GM12873 (cell line): ENCODE results near the gene GPHA2.

Experiments used
- CTCF ChIP-seq: IDR thresholded peaks from 2 replicates; pipeline ENCODE4 v1.5.1; 2012; ENCODE audit warnings: low read depth, mild to moderate bottlenecking, moderate library complexity, low read length, control low read depth; ENCODE audit not compliant: insufficient read depth; ENCODE audit errors: missing control alignments

The GPHA2 gene

DNA sequence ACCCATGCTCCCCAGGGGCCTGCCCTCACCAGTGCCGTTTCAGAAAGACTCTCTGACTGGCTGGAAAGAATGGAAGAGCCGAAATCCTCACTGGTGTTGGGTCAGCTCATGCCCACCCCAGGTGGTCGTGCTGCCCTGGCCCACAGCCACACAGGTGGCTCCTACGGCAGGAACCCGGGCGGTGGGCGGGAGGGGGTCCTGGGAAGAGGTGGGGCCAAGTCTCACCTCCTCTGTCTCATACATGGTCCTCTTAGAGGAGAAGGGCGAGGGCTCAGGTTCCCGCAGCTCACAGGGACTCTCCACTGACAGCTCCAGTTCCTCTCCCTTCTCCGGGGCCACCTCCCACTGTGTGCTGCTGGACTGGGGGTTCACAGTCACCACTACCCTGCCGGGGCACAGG, 26.9 kb downstream of the GPHA2 start:
- TF ChIP-seq CTCF = no peak

DNA sequence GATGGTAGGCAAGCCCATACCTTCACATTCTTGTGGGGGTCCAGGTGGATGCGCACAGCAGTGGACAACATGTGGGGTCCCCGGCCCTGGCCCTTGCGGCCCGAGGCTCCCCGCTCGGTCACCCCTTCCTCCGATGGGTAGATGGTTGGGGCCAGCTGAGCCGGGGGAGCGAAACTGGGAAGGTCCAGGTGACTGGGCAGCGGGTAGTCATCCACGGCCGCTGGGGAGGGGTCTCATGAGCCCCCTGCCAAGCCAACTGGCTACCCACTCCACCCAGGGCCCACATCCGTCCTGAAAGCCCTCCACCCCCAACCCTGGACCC, 29.4 kb downstream of the GPHA2 start:
- no peak for TF ChIP-seq CTCF

DNA sequence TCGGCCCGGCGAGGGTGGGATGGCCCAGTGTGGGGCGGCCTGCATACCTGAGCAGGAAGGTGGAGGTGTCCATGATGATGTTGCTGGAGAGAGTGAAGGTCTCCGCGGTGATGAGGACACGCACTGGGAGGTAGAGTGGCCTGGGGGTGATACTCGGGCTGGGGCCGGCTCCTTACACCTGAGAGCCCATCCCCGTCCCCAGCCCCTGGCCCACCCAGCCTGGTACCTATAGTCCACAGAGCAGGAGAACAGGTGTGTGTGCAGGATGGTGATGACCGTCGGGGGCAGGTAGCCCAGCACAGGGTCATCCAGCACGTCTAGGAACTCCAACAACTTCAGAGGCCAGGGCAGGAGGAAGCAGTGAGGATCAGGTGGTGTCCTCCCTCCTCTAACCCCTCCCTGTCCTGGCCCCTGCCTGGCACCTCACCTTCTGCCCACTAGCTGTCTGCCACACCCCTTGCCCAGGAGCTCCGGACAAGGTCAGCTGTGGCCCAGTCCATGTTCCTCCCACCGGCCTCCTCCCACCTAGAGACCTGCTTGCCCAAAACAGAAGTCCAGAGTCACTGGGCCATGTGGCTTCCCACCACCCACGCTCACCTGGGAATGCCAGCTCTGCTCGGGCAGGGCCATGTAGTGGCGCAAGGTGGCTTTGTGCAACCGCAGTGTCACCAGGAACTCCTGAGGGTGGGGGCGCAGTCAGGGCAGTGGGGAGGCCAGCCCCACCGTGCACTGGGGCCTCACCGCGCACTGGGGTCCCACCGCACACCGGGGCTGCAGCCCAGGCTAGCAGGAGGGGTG, 30.0 kb downstream of the GPHA2 start:
- no peak for TF ChIP-seq CTCF

DNA sequence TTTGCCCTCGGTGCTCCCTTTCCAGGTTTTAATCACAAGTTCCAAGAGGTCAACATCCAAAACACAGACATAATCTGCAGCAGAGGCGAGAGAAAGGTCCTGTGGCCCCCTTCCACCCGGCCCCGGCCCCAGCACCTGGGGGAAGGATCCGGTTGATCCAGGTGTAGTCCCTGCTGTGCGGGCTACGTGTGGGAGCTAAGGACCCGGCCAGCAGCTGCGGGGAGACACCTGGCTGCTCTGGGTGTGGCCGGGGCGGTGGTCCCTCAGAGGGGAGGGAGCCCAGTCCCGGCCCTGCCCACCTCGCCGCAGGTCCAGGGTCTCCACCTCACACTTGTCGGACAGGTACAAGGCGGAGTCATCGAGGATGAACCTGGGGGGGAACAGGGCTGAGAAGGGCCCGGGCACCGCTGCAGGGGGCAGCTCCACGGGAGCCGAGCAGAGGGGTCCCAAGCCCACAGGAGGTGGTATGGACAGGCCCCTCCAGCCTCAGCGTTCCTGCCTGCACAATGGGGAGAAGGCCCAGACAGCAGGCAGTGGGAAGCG, 32.3 kb downstream of the GPHA2 start:
- no peak for TF ChIP-seq CTCF

- TF ChIP-seq CTCF = no peak
Observed at GRCh38 chr11:64902102-64902900, 33.4 kb downstream of the GPHA2 start.

DNA sequence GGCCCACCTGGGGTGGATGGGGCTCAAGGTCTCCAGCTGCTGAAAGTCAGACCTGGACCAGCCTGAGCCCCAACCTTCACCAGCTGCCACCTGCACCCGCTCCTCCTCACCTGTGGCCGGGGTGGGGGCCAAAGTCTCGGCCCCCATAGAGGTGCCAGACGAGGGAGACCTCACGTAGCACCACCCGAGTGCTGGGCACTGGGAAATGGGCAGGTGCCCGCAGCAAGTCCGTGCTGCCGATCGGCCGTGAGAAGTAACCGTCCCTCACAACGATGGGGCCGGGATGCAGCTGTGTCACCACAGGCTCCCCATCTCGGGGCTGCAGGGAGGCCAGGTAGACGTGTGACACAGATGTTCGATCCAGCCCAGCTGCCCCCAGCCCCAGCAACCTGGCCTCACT, 34.9 kb downstream of the GPHA2 start:
- TF ChIP-seq CTCF = no peak

DNA sequence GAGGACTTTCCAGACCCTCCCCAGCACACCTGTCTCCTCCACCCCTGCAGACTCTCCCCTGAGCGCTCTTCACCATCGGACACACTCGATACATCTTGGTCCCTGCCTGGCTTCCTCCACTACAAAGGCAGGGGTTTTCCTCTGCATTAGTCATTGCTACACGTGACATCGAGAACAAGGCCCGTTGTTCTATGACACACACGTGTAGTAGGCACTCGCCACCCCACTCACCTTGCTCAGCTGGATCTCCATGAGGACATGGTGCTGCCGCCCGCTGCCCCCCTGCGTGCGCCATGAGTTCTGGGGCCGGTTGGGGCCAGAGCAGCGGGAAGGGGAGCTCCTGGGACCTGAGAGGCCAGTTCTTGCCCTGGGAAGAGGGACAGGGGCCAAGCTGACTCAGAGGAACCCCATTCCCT, 35.4 kb downstream of the GPHA2 start:
- TF ChIP-seq CTCF = no peak
